WTC11 (cell line): ENCODE data around the gene PAK6. TPM values are rescaled to one million over a fixed set of nuclear protein-coding genes. Genes with fewer than 3 reads are reported as not detected.

ENCODE experiments used
- ATAC-seq: fragments of 200-7000 bp; cut with Tn5 transposase; 2 replicates; pipeline ENCODE4 v1.10.0; 2021; ENCODE audit warnings: mild to moderate bottlenecking, moderate library complexity
- CTCF ChIA-PET: fragments of 300-600 bp; sonication (Branson Sonifier 250); formaldehyde crosslinking; loops from one replicate; lab custom pipeline; 2021; ENCODE audit warnings: antibody characterized with exemption; lab: Charles Lee
- POLR2A ChIA-PET: fragments of 350-600 bp; sonication (Branson Sonifier 250); formaldehyde crosslinking; loops from one replicate; lab custom pipeline; 2021; ENCODE audit warnings: antibody characterized with exemption; lab: Charles Lee
- DNase-seq: peaks from one replicate; pipeline ENCODE4 v3.0.0; 2021; ENCODE audit warnings: low spot score
- H3K27ac Mint-ChIP-seq: 2 replicates; pipeline ENCODE4 v1.8.0; 2021; ENCODE audit warnings: mixed read lengths
- H3K27me3 Mint-ChIP-seq: 2 replicates; pipeline ENCODE4 v1.8.0; 2021; ENCODE audit warnings: low read depth, mild to moderate bottlenecking, moderate library complexity, mixed read lengths
- H3K36me3 Mint-ChIP-seq: 2 replicates; pipeline ENCODE4 v1.8.0; 2021; ENCODE audit warnings: mixed read lengths
- H3K4me1 Mint-ChIP-seq: 2 replicates; pipeline ENCODE4 v1.8.0; 2022; ENCODE audit warnings: mixed read lengths
- H3K4me3 Mint-ChIP-seq: 2 replicates; pipeline ENCODE4 v1.8.0; 2021; ENCODE audit warnings: mild to moderate bottlenecking, moderate library complexity, mixed read lengths
- H3K9me3 Mint-ChIP-seq: 2 replicates; pipeline ENCODE4 v1.8.0; 2021; ENCODE audit warnings: mixed read lengths
- ATF6 ChIP-seq: sonication (generic); formaldehyde crosslinking; IDR thresholded peaks from 2 replicates; pipeline ENCODE4 v1.8.1; 2023; ENCODE audit warnings: mild to moderate bottlenecking, missing genetic modification reagents
- CBFB ChIP-seq: sonication (generic); formaldehyde crosslinking; IDR thresholded peaks from 2 replicates; pipeline ENCODE4 v1.8.1; 2022; ENCODE audit warnings: mild to moderate bottlenecking, low read depth, missing genetic modification reagents
- GTF2I ChIP-seq: fragments of 250-450 bp; sonication (Bioruptor Pico); conservative IDR thresholded peaks from 2 replicates; pipeline ENCODE4 v1.4.0; 2021; ENCODE audit warnings: mild to moderate bottlenecking
- PREB ChIP-seq: sonication (generic); formaldehyde crosslinking; IDR thresholded peaks from 2 replicates; pipeline ENCODE4 v1.8.1; 2022; ENCODE audit warnings: mild to moderate bottlenecking, missing genetic modification reagents, moderate library complexity, borderline replicate concordance
- RORB ChIP-seq: fragments of 250-450 bp; sonication (Bioruptor Pico); IDR thresholded peaks from 2 replicates; pipeline ENCODE4 v1.9.0; 2021; ENCODE audit warnings: mild to moderate bottlenecking
- ZNF121 ChIP-seq: sonication (generic); formaldehyde crosslinking; IDR thresholded peaks from 2 replicates; pipeline ENCODE4 v1.8.0; 2023; ENCODE audit warnings: missing genetic modification reagents
- ZNF219 ChIP-seq: sonication (generic); formaldehyde crosslinking; IDR thresholded peaks from 2 replicates; pipeline ENCODE4 v1.8.0; 2023; ENCODE audit warnings: missing genetic modification reagents, mild to moderate bottlenecking, borderline replicate concordance
- ZNF532 ChIP-seq: fragments of 250-450 bp; sonication (Bioruptor Pico); IDR thresholded peaks from 2 replicates; pipeline ENCODE4 v1.9.0; 2021; ENCODE audit warnings: mild to moderate bottlenecking, borderline replicate concordance
- total RNA-seq: library from RNA; stranded (reverse); gene quantifications from 3 replicates; pipeline ENCODE4 v1.2.3, GENCODE V29; 2021
- TF ChIP-seq, protein P1 (sequence below): sonication (generic); formaldehyde crosslinking; IDR thresholded peaks from 2 replicates; pipeline ENCODE4 v1.8.0; 2022; ENCODE audit warnings: missing genetic modification reagents
- TF ChIP-seq, protein P2 (sequence below): sonication (generic); formaldehyde crosslinking; IDR thresholded peaks from 2 replicates; pipeline ENCODE4 v1.8.1; 2022; ENCODE audit warnings: low read depth, mild to moderate bottlenecking, moderate library complexity, missing genetic modification reagents, borderline replicate concordance
- TF ChIP-seq, protein P3 (sequence below): sonication (generic); formaldehyde crosslinking; IDR thresholded peaks from 2 replicates; pipeline ENCODE4 v1.8.1; 2022; ENCODE audit warnings: missing genetic modification reagents, borderline replicate concordance
- TF ChIP-seq, protein P4 (sequence below): fragments of 250-450 bp; sonication (Bioruptor Pico); IDR thresholded peaks from 2 replicates; pipeline ENCODE4 v2.1.2; 2022; ENCODE audit warnings: mild to moderate bottlenecking, moderate library complexity

PAK6 gene
- total RNA-seq, 1 experiment from 2014 or later, result 11.7 TPM

DNA sequence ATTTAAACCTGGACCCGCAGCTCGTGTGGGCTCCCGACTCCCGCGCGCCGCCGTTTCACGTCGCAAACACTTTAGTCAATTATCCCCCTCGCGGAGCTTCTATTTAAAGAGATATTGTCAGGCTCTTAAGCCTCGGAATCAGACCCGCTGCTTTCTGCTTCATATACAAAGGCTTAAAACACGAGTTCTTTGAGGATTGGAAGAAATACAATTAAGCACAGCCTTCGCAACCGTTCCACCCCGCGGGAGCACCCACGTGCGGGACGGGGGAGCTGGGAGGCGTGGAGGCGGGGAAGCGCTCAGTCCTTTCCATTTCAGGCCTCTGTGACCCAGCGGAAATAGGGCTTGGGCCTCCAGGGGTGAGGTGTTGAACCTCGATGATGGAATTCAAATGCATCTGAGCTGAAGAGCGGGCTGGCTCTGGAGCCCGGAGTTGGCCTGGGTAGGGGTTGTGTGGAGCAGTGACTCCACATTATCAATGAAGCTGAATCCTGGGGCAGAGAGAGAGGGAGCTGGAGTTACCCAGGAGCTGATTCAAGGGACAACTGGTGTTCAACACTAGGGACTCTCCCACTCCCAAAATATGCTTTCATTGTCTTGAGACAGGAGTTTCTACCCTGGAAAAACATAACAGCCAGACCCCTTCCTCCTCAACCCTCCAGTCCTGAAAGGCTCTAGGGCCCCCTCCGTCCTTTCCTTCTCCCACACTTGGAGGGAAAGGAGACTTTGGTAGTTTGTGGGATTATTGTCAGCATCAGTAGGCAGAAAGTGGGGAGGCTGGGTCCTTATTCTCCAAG, 41.6 kb downstream of the PAK6 start:
- peak; percentile 55 for DNase-seq
- Mint-ChIP-seq H3K27ac (no peak overlapping the region), H3K36me3 (no peaks in the 10 kb centered on the region), H3K9me3 (no peaks in the 10 kb centered on the region), H3K27me3 (peaks cover 72% of the 10 kb centered on the region), H3K4me3 (peak overlapping the region; percentile 65), H3K4me1 (peaks cover 51% of the 10 kb centered on the region)
- POLR2A ChIA-PET, result interaction anchor here (1.1 to 2.6 kb wide), 6 partner anchors 9 to 45 kb away, joined by 3 to 12 read pairs (median 5); partner anchors contain the start of gene PLCB2
- CTCF ChIA-PET, result interaction anchor here (0.8 to 12.1 kb wide), 18 partner anchors 9 to 235 kb away, joined by 3 to 690 read pairs (median 12); partner anchors contain the start of genes CCDC9B, INAFM2 and PLCB2
- ATAC-seq, result peak; percentile 5
- TF ChIP-seq, protein P1, sequence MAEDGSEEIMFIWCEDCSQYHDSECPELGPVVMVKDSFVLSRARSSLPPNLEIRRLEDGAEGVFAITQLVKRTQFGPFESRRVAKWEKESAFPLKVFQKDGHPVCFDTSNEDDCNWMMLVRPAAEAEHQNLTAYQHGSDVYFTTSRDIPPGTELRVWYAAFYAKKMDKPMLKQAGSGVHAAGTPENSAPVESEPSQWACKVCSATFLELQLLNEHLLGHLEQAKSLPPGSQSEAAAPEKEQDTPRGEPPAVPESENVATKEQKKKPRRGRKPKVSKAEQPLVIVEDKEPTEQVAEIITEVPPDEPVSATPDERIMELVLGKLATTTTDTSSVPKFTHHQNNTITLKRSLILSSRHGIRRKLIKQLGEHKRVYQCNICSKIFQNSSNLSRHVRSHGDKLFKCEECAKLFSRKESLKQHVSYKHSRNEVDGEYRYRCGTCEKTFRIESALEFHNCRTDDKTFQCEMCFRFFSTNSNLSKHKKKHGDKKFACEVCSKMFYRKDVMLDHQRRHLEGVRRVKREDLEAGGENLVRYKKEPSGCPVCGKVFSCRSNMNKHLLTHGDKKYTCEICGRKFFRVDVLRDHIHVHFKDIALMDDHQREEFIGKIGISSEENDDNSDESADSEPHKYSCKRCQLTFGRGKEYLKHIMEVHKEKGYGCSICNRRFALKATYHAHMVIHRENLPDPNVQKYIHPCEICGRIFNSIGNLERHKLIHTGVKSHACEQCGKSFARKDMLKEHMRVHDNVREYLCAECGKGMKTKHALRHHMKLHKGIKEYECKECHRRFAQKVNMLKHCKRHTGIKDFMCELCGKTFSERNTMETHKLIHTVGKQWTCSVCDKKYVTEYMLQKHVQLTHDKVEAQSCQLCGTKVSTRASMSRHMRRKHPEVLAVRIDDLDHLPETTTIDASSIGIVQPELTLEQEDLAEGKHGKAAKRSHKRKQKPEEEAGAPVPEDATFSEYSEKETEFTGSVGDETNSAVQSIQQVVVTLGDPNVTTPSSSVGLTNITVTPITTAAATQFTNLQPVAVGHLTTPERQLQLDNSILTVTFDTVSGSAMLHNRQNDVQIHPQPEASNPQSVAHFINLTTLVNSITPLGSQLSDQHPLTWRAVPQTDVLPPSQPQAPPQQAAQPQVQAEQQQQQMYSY (CRISPR knock-in tag), result peak; percentile 89
- TF ChIP-seq ATF6 (CRISPR knock-in tag), result no peak

GRCh38 chr15:40281057-40281800, 42.4 kb downstream of the PAK6 start:
- ATAC-seq, result peak; percentile 6
- Mint-ChIP-seq H3K9me3 (no peaks in the 10 kb centered on the region), H3K27me3 (peaks cover 76% of the 10 kb centered on the region), H3K4me3 (peak overlapping the region; percentile 65), H3K27ac (no peak overlapping the region), H3K36me3 (no peaks in the 10 kb centered on the region), H3K4me1 (peaks cover 57% of the 10 kb centered on the region)
- ChIA-PET CTCF (interaction anchor here (0.8 to 13.0 kb wide), 14 partner anchors 10 to 236 kb away, joined by 4 to 690 read pairs (median 15); partner anchors contain the start of genes CCDC9B, INAFM2 and PLCB2), POLR2A (interaction anchor here (1.1 to 2.6 kb wide), 5 partner anchors 8 to 44 kb away, joined by 3 to 12 read pairs (median 5); partner anchors contain the start of gene PLCB2)
- peak; percentile 49 for DNase-seq
- TF ChIP-seq, protein P2, sequence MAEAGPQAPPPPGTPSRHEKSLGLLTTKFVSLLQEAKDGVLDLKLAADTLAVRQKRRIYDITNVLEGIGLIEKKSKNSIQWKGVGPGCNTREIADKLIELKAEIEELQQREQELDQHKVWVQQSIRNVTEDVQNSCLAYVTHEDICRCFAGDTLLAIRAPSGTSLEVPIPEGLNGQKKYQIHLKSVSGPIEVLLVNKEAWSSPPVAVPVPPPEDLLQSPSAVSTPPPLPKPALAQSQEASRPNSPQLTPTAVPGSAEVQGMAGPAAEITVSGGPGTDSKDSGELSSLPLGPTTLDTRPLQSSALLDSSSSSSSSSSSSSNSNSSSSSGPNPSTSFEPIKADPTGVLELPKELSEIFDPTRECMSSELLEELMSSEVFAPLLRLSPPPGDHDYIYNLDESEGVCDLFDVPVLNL (CRISPR knock-in tag), result no peak
- TF ChIP-seq ZNF121 (no peak), ZNF219 (no peak), ZNF532 (CRISPR knock-in tag) (no peak), RORB (CRISPR knock-in tag) (no peak), GTF2I (no peak), PREB (no peak), CBFB (CRISPR knock-in tag) (no peak)
- TF ChIP-seq, protein P3, sequence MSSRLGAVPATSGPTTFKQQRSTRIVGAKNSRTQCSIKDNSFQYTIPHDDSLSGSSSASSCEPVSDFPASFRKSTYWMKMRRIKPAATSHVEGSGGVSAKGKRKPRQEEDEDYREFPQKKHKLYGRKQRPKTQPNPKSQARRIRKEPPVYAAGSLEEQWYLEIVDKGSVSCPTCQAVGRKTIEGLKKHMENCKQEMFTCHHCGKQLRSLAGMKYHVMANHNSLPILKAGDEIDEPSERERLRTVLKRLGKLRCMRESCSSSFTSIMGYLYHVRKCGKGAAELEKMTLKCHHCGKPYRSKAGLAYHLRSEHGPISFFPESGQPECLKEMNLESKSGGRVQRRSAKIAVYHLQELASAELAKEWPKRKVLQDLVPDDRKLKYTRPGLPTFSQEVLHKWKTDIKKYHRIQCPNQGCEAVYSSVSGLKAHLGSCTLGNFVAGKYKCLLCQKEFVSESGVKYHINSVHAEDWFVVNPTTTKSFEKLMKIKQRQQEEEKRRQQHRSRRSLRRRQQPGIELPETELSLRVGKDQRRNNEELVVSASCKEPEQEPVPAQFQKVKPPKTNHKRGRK (CRISPR knock-in tag), result no peak
- TF ChIP-seq, protein P4, sequence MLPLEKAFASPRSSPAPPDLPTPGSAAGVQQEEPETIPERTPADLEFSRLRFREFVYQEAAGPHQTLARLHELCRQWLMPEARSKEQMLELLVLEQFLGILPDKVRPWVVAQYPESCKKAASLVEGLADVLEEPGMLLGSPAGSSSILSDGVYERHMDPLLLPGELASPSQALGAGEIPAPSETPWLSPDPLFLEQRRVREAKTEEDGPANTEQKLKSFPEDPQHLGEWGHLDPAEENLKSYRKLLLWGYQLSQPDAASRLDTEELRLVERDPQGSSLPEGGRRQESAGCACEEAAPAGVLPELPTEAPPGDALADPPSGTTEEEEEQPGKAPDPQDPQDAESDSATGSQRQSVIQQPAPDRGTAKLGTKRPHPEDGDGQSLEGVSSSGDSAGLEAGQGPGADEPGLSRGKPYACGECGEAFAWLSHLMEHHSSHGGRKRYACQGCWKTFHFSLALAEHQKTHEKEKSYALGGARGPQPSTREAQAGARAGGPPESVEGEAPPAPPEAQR (CRISPR knock-in tag), result no peak
